Kasumi-1 (cell line): ENCODE data around the gene GNL2.
A peak's percentile ranks its signal among the peaks of the same experiment; 100 is the strongest.
"Not testable (repeated sequence)": the region's sequence is repeated elsewhere in the genome, so short reads cannot be mapped to it uniquely, and the experiment has no call there.

ENCODE experiments used
- DNase-seq, 2 experiments: peaks; one replicate each; lab custom pipeline; 2025; lab: John Stamatoyannopoulos, UW

The GNL2 gene

DNA sequence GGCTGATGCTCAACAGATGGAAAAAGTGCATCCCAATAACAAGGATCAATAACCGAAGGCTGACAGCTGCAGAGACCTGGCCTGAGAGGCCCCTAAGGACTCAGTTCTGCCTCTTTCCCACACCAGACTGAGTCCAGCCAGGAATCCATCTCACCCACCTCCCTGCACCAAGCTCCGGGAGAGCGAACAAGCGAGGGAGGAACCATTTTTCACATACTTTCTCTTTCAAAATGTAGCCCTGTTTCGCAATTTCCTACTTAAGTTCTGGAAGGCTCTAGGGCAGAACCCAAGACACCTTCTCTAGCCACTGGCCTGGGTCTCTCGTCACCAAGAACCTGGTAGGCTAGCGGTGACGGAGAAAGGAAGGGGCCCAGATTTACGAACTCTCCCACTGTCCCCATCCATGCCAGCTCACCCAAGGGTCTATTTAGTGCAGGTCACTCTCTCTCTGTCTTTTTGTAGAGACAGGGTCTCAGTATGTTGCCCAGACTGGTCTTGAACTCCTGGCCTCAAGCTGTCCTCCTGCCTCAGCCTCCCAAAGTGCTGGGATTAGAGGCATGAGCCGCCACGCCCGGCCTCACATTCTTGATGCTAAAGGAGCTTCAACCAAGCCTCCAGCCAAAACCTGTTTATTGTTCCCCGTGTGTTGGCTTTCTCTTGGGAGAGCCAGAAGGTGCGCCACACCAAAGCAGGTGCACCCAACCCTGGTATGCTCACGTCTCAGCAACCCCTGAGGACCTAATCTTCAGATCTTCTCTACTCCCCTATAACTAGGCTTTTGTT, 10.9 kb upstream of the GNL2 start:
- DNase-seq = no peak

DNA sequence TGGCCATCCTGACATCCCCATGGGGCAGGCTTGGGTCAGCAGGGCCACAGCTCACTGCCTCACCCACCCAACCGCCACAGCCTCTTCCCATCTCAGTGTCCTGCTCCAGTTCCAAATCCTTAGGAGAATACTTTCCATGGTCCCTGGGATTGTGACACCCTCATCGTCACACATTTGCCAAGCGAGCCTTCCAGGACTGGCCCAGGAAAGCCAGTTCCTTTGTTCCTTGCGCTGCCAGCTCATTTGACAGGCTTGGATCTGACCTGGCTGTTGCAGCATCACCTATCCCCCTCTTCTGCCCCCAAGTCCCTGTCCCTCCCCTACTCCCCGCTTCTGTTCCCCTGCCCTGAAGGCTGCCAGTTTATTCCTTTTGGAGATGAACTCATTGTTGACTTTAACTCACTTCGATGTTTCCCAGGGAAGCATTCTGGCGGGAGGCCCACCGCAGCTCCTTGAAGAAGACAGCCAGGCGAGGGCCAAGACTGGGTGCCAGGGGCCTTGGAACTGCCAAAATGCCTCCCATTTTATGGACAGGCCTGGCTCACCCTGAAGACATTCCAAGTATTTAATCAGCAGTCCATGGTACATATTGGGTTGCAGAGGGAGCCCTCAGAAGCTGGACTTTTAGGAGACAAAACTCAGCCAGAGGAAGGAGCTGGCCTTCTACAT, 10.2 kb upstream of the GNL2 start:
- no peak for DNase-seq

- no peak for DNase-seq
These were observed 9.4 kb upstream of the GNL2 start for GRCh38 chr1:37605061-37605650.

DNA sequence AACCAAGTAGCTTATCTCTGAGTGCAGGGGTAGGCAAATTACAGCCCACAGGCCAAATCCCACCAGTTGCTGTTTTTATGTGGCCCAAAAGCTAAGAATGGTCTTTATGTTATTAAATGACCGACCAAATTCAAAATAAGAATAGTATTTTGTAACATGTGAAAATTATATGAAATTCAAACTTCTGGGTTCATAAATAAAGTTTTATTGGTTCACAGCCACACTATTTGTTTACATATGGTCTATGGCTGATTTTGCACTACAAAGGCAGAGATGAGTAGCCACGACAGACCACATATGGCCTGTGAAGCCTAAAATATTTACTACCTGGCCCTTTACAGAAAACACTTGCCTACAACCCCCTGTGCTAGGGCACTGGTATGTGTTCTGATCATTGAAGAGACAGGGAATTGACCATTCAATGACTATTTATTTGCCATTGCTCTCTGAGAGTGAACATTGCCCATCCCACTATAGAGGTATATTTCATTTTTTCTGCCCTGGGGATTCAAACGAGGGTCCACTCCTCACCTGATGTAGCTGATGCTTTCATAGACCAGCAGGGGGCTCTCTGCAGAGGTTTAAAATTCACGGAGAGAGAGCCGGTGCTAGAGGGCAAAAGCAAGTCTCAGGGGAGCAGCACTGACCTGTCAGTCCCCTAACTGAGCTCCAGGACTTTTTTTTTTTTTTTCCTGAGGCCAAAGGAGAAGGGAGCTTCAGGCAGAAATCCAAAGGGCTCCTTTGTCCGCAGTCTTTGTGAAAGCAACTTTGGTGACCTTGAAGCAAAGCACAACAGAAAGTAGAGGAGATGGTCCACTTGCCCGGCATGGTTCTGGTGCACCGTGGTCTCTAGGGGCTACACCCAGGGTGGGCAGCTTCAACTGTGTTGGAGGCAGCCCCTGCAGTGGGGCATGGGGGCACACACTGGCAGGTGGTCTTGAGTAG, 7.3 kb upstream of the GNL2 start:
- peak; percentile 42 to 65 for DNase-seq

- no peak for DNase-seq
These were observed 5.7 kb upstream of the GNL2 start for GRCh38 chr1:37601441-37601840.

DNA sequence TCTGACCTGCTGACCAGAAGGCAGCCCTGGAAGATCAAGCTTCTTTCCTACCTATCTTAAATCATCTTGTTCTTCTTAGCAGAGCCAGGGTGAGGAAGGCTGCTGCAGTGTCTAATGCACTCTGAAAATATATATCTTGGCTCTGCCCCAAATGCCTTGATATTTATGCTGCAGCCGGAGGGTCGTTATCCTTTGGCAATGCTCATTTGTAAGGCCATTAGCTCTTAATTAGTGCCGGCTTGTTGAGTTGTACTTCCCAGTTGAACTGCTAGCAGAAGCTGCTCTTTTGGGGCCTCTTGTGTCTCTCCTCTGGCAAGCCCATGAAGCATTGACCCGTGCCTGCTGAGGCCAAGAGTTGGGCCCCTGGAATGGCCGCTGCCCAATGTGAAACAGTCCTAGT, 4.2 kb upstream of the GNL2 start:
- DNase-seq = no peak

- DNase-seq = no peak
These were observed 488 bp upstream of the GNL2 start for GRCh38 chr1:37596182-37596667.

- no peak for DNase-seq
These were observed 2.0 kb downstream of the GNL2 start for GRCh38 chr1:37593726-37594125.

GRCh38 chr1:37588939-37589338, 6.8 kb downstream of the GNL2 start:
- DNase-seq = no peak

DNA sequence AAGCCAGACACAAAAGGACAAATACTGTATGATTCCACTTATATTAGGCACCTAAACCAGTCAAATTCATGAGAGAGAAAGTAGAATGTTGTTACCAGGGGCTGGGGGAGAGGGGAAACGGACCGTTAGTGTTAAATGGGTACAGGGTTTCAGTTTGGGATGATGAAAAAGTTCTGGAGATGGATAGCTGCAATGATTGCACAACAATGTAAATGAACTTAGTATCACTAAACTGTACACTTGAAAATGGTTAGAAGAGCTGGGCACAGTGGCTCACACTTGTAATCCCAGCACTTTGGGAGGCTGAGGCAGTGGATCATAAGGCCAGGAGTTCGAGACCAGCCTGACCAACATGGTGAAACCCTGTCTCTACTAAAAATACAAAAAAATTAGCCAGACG, 11.2 kb downstream of the GNL2 start:
- DNase-seq = not testable (repeated sequence)

DNA sequence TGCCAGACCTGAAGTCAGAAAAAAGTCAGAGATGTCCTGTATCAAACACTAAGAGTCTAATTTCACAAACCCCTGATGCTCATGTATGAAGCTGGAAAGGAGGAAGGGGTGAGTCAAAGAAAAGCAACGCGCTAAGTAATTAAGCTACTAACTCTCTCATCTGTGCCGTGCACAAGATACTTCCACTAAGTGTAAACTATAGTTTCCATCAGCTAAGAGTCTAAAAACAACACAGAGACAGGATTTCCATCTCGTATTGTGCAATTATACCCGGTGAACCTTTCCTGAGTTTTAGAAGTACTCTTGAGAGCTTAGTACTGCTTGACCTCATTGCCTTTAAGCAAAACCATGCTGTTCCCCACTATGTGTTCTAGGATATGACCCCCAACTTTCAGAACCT, 20.0 kb downstream of the GNL2 start:
- no peak for DNase-seq

DNA sequence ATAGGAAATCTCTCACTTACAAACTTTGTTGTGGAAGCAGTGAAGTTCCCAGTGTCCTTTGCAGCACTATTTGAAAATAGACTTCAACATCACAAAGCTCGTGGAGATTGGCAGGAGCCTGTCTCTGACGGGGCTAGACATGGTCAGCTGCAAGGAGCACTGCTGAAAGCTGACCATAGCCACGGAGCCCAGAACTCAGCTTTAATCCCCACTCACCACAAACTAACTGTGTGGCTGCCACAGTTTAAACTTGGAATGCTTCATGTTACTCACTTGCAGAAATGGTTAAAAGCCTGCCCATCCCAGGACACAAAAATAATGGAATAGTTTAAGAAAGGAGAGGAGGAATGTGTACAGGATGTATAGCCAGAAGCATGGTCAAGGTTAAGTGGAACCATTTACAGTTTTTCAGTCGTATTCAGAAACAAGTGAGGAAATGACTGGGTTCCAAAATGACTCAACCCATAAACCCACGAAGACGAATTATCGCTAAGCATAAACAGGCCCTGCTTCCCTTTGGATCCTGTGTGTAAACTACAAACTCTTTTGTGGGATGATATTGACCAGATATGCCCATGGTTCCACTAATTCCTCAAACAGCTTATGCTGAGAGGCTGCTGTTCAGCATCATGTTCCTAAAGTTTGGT, 20.8 kb downstream of the GNL2 start:
- no peak for DNase-seq

DNA sequence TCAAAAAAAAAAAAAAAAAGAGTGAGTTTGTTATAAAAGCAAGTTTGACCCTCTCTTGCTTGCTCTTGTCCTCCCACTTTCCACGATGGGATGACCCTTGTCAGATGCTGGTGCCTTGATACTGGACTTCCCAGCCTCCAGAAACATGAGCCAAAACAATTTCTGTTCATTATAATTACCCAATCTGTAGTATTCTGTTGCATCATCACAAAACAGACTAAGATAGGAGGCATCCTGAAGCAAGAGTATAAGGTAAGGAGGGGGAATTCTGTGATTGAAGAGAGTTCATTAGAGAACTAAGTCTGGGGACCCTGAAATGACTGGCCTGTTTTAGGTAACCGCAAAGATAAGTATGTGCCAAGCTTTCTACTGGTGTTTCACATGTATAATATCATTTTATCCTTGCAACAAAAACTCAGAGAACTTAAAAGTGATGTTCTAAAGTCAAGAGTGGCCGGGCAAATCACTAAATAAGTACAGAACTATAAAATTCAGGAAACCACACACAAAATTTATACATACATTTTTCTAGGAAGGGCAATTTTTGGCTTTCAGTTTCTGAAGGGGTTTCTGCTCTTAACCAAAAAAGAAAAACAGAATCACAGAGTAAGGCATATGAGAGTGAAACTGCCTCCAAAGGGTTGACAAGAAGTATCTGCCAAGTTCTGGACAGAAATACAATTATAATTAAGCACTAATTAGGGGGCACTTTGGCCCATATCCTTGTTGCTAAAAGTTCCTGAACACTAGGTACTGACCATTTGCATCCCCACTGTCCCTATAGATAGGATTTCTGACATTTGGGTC, 25.0 kb downstream of the GNL2 start:
- no peak for DNase-seq

DNA sequence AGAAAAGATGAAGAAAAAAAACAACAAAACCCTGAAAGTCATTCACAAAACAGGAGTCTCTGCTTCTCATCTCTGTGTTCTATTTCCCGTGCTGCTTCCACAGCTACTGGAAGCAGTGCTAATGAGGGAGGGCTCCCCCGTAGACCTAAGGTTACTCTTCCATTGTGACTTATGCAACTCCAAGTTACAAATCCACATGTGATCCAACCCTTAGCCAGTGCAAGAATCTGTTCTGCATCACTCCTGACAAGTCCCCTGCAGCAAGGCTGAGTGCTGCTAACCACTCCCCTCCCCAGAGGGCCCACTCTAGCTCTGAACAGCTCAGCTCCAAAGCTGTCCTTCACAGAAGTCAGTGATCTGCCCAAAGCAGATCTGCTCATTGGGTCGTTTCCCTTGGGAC, 28.7 kb downstream of the GNL2 start:
- no peak for DNase-seq

DNA sequence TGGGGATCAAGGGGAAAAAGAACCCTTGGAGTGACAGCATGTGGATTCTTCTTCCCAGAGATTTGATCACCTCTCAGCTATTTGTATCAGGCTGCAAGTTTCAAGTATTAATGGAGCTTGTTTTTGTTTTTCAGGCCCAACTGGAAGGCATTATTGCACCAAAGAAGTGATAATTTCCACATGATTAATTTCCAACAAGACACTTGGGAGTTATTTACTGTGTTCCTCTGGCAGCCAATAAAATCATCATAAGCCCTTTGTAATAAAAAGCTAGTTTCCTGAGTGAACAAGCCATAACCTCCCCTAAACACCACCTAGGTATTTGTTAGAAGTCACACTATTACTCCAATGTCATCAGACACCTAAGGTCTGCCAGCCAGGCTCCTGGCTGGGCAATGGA, 30.8 kb downstream of the GNL2 start:
- no peak for DNase-seq

DNA sequence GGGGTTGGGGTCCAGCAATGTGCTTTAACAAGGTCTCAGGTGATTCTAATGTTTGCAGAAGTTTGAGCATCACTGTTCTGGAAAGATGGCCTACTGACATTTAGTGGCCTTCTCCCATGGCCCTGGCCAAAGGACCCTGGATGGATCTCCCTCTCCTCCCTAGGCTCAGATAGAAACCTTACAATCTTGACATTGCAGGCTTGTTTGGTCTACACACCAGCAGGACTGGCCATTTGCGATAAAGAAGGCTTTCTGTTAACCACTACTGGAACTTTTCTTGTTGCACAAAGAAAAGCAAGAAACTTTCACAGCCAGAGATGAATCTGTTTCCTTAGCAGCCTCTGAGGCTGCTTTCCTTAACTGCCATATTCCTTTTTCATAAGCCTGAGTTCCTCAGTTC, 32.8 kb downstream of the GNL2 start:
- no peak for DNase-seq

GRCh38 chr1:37561133-37562132, 34.3 kb downstream of the GNL2 start:
- DNase-seq = peak; percentile 34 to 48

GRCh38 chr1:37560401-37561132, 35.2 kb downstream of the GNL2 start:
- no peak for DNase-seq

DNA sequence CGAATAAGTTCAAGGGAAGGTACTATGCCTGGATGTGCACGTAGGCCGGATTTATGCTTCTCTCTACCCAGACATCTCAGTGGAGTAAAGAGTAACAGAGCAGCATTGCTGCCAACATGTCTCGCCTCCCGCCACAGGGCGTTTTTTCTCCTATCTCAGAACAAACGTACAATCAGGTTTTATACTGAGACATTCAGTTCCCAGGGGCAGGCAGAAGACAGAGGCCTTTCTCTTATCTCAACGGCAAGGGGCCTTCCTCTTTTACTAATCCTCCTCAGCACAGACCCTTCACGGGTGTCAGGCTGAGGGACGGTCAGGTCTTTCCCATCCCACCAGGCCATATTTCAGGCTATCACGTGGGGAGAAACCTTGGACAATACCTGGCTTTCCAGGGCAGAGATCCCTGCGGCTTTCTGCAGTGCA, 35.8 kb downstream of the GNL2 start:
- not testable (repeated sequence) for DNase-seq
